ENCODE measurements around the gene PLCL1.

PLCL1 gene

DNA sequence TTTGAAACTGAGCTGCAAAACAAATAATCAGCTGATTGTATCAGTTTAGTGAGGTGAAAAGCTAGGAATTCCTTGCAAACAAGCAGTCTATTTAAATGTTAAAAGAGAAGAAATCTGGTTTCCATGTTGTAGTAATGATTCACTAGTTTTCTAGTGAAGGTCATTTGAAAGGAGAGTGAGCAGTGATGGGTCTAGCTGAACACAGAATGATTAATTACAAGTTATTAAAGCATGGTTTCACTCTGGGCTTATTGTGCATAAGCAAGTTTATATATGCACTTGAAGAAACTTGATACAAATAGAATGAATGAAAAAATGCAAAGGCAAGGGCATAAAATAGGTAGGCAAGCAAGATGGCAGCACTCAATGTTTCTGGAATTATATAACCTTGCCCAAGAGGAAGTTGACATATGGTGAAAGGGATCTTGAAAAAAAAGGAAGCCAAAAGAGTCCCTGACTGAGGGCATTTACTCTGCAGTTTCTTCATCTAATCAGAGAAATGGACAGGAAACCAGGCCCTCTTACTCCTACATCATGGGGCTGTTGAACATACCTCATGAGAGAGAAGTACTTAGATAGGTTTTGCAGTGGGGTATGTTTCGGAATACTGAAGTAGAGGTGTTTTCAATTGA, 53.2 kb downstream of the PLCL1 start:
- no peak for DNase-seq

GRCh38 chr2:197858607-197859140, 54.3 kb downstream of the PLCL1 start:
- DNase-seq, result no peak

- DNase-seq, result no peak
Observed at GRCh38 chr2:197862246-197862955, 58.0 kb downstream of the PLCL1 start.

GRCh38 chr2:197863744-197864143, 59.4 kb downstream of the PLCL1 start:
- no peak for DNase-seq

GRCh38 chr2:197866455-197866854, 62.1 kb downstream of the PLCL1 start:
- no peak for DNase-seq

DNA sequence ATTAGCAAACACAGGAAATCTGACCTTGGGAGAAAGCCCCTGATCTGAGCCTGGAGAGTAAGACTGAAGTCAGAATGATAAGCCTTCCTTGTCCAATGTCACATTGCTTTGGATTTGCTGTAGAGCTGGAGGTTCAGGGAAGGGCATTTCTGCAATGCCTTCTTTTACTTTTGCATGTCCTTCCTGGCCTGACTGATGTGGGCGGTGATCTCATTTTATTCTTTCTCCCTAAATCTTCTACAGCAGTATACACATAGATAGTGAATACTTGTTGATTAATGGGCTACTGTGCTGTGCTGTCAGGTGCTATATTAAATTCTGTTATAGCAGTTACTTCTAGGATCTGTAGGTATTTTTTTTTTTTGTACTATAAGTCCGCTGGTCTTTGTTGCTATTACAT, 62.6 kb downstream of the PLCL1 start:
- DNase-seq, result no peak

GRCh38 chr2:197867624-197868023, 63.2 kb downstream of the PLCL1 start:
- DNase-seq, result no peak

GRCh38 chr2:197868206-197868605, 63.8 kb downstream of the PLCL1 start:
- DNase-seq, result no peak

DNA sequence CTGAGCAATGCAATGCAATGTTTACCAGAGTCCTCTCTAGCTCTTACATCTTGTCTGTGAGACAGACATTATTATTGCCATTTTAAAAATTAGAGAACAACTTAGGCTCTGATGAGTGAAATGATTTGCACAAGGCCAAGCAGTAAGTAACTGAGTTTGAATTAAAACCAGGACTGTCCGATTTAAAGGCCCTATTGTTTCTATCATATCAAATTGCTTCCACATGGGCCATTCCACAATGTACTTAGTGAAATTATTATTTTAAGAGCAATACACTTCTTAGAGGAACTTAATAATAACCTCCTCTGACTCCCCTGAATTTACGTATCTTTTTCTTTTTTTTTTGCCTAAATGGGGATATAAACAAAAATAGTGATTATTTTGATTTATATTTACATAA, 64.6 kb downstream of the PLCL1 start:
- DNase-seq, result no peak

DNA sequence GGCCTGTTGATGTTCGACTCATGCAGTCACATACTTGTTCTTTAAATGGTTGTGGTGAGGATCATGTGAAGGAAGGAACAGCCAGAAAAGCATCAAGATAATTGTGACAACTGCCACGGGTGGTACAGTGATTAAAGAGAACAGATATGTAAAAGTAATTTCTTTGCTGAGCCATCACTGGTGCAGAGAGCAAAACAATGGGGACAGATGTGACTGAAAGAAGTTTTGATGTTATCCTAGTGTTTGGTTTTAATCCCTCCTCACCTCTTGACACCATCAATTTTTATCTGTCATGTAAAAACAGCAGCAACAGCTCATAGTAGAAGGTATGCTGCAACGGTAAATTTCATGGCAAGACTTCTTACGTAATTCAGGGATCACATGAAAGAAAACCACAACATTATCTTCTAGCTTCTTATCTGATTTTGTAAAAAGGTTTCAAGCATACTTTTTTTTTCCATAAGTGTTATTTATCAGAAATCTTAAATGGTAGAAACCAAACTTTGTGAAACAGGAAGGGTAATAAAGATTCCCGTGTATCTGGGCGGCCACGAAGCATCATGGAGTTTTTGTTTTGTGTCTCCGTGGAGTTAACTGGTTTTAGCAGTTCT, 65.2 kb downstream of the PLCL1 start:
- DNase-seq, result peak; percentile 26

GRCh38 chr2:197870137-197870536, 65.7 kb downstream of the PLCL1 start:
- DNase-seq, result no peak

- DNase-seq, result no peak
Observed at GRCh38 chr2:197871780-197872456, 67.5 kb downstream of the PLCL1 start.

DNA sequence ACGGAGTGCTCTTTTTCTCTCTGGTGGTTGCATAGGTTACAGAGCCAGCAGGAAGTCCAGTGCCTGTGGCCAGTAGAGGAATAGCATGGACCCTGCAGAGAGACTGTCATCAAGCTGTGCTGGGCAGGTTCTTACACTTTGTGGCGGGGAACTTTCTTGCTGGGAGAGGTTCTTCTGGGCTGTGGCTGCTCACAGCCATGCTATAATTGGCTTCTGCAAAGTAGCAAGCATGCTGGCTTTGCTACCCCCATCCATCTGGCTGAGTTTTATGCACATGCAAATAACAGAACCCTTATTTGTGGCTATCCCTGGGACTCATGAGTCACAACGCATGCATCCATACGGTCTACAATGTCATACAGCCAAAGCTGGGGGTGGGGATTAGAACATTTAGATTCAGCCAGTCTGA, 68.9 kb downstream of the PLCL1 start:
- DNase-seq, result no peak

GRCh38 chr2:197875763-197876162, 71.4 kb downstream of the PLCL1 start:
- no peak for DNase-seq

GRCh38 chr2:197876524-197876923, 72.1 kb downstream of the PLCL1 start:
- DNase-seq, result no peak

GRCh38 chr2:197877038-197877437, 72.6 kb downstream of the PLCL1 start:
- DNase-seq, result no peak

DNA sequence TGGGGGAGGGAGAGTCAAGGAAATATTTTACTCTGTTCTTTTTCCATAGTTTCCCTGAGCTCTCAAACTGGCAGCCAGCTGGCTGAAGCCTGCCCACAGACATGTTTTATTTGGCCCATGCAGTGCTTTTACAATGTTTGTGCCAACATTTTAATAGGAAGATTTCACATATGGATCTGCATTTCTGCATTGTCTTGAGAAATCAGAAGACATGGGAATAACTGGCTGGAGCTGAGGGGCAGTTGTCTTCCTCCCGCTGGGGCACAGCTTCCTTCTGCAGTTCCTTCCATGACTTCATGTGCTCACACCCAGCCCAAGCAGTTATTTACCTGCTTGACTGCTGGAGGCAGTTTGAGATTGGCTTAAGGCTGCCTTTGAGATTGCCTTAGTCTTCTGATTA, 74.4 kb downstream of the PLCL1 start:
- DNase-seq, result no peak

GRCh38 chr2:197879812-197880408, 75.5 kb downstream of the PLCL1 start:
- no peak for DNase-seq

DNA sequence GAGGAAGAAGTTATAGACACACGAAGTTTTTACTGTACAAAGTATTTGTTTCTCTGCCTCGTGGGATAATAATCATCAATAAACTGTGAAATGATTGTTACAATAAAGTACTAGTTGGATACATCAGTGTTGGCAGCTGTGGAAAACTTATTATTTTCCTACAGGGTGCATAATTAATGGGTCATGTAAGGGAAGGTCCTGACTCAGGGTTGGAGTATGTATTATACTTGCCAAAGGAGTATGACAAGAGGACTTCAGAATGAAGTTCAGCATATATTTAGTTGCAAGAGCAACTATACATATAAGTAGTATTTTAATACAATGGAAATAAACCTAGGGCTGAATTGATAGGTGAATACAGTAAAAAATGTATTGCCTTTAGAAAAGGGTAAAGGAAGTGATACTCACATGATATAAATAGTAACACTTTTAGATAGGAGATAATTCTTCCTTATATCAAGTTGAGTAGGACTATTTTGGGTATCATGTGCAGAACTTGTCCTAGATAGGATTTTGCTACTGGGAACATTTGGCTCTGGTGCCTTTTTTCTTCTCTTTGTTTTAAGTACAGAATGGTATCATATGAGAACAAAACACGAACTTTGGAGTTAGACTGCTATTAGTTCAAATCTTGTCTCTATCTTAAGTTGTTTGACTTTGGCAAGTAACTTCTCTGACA, 79.1 kb downstream of the PLCL1 start:
- DNase-seq, result no peak

- no peak for DNase-seq
Observed at GRCh38 chr2:197884252-197884651, 79.9 kb downstream of the PLCL1 start.

DNA sequence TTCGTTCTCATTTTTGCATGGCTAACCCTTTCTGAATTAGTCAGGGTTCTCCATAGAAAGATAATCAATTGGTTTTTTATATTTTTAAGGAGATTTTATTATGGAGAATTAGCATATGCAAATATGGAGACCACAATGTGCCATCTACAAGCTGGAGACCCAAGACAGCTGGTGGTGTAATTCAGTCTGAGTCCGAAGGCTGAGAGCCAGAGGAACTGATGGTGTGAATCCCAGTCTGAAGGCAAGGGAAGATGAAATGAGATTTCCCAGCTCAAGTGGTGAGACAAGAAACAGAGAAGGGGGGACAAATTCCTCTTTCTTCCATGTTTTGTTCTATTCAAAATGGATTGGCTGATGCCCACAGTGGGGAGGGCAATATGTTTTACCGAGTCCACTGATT, 80.7 kb downstream of the PLCL1 start:
- no peak for DNase-seq

GRCh38 chr2:197885587-197885986, 81.2 kb downstream of the PLCL1 start:
- DNase-seq, result no peak
